A673 (cell line): Measurements from ENCODE around the gene PTTG1IP. TPM values are rescaled to one million over a fixed set of nuclear protein-coding genes. Genes with fewer than 3 reads are reported as not detected.

Experiments
- BruUV-seq: library from RNA; stranded (reverse); fragments of 400-500 nt; replicated peaks from 2 replicates; lab custom pipeline; 2021; lab: Mats Ljungman, UMichigan
- CTCF ChIA-PET: fragments of 300-600 bp; sonication (Branson Sonifier 250); formaldehyde crosslinking; loops from one replicate; lab custom pipeline; 2022; ENCODE audit warnings: antibody characterized with exemption; lab: Charles Lee
- POLR2A ChIA-PET: fragments of 300-600 bp; sonication (Branson Sonifier 250); formaldehyde crosslinking; loops from one replicate; lab custom pipeline; 2022; ENCODE audit warnings: antibody characterized with exemption; ENCODE audit not compliant: low non-redundant PET; lab: Charles Lee
- DNase-seq: peaks from one replicate; pipeline ENCODE4 v3.0.0-alpha.2; 2015; ENCODE audit warnings: low spot score
- H3K27ac ChIP-seq: fragments of 200-600 bp; sonication (generic); 2 replicates; pipeline ENCODE4 v1.5.1; 2016; ENCODE audit warnings: mixed run types, low read depth, mild to moderate bottlenecking, mixed read lengths, antibody characterized with exemption, low read length; ENCODE audit not compliant: poor library complexity, severe bottlenecking
- H3K27me3 ChIP-seq: fragments of 200-600 bp; sonication (generic); replicated peaks from 2 replicates; pipeline ENCODE4 v1.6.1; 2017; ENCODE audit warnings: mixed run types, low read depth, mild to moderate bottlenecking, mixed read lengths, antibody characterized with exemption, low read length; ENCODE audit not compliant: insufficient read depth, poor library complexity
- H3K36me3 ChIP-seq: fragments of 200-600 bp; sonication (generic); 2 replicates; pipeline ENCODE4 v1.6.1; 2016; ENCODE audit warnings: mixed run types, mild to moderate bottlenecking, mixed read lengths, antibody characterized with exemption, low read length; ENCODE audit not compliant: insufficient read depth, poor library complexity, severe bottlenecking
- H3K4me1 ChIP-seq: fragments of 200-600 bp; sonication (generic); 2 replicates; pipeline ENCODE4 v1.6.1; 2017; ENCODE audit warnings: mixed run types, mild to moderate bottlenecking, mixed read lengths, antibody characterized with exemption, low read length; ENCODE audit not compliant: insufficient read depth, poor library complexity, severe bottlenecking
- H3K4me3 ChIP-seq: fragments of 200-600 bp; sonication (generic); 2 replicates; pipeline ENCODE4 v1.5.1; 2016; ENCODE audit warnings: low read depth, mixed run types, mild to moderate bottlenecking, mixed read lengths, low read length; ENCODE audit not compliant: poor library complexity, severe bottlenecking
- H3K9me3 ChIP-seq: fragments of 200-600 bp; sonication (generic); 2 replicates; pipeline ENCODE4 v1.6.1; 2016; ENCODE audit warnings: mixed run types, low read depth, mild to moderate bottlenecking, mixed read lengths, antibody characterized with exemption, low read length; ENCODE audit not compliant: poor library complexity, severe bottlenecking
- EZH2 ChIP-seq: fragments of 200-600 bp; sonication (generic); IDR thresholded peaks from 2 replicates; pipeline ENCODE4 v1.6.1; 2017; ENCODE audit warnings: borderline replicate concordance, low read depth, mild to moderate bottlenecking, mixed read lengths, antibody characterized with exemption, low read length; ENCODE audit not compliant: poor library complexity, severe bottlenecking
- intact Hi-C: fragments of 100-400 bp; cut with micrococcal nuclease; formaldehyde crosslinking; loops from one replicate; pipeline ENCODE4 v1.10.0; 2022; ENCODE audit not compliant: unreplicated experiment
- total RNA-seq: library from RNA; stranded (reverse); gene quantifications from 2 replicates; pipeline ENCODE4 v1.2.3, GENCODE V29; 2021
- TF ChIP-seq, protein P1 (sequence below): fragments of 300-800, 200-600 bp; sonication (generic); conservative IDR thresholded peaks from 2 replicates; pipeline ENCODE4 v1.5.1; 2017; ENCODE audit warnings: low read depth, mild to moderate bottlenecking, antibody characterized with exemption, low read length, moderate library complexity, mixed read lengths

The PTTG1IP gene
- total RNA-seq, 1 experiment from 2014 or later = 216 TPM

DNA sequence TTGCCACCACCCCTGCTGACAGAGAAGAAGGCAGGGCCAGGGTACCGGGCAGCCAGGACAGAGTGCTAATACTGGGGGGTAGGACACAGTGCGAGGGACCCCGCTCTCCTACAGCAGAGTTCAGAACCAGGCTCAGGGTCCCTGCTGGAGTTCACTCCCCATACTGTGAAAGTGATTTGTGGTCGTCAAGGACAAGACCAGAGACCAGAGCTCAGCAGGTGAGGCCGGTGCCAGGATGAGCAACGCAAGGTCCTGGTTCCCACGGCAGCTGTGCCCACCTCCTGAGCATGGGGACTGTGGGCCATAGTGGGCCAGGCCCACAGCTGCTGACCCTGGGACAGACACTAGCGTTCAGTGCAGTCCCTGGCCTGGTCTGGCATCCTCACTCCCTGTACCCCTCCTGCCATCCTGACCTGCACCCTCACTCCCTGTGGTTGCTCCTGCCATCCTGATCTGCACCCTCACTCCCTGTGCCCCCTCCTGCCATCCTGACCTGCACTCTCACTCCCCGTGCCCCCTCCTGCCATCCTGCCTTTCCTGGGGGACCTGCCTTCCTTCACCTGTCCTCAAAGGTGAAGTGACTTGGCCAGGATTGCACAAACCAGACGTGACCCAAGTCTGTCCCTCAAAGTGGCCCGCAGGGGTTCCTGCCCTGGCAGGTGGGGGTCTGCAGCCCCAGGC is 13.8 kb upstream of the PTTG1IP start:
- H3K36me3 ChIP-seq = no peaks in the 10 kb centered on the region
- no peak for DNase-seq
- H3K4me3 ChIP-seq = no peak overlapping the region
- POLR2A ChIA-PET = no interaction called here
- BruUV-seq = no TSS peak
- CTCF ChIA-PET = no interaction called here
- peaks cover 2% of the 10 kb centered on the region for H3K4me1 ChIP-seq
- intact Hi-C loops = no loop called here
- H3K27me3 ChIP-seq = no peaks in the 10 kb centered on the region
- no peak overlapping the region for H3K27ac ChIP-seq
- no peaks in the 10 kb centered on the region for H3K9me3 ChIP-seq
- TF ChIP-seq, protein P1, sequence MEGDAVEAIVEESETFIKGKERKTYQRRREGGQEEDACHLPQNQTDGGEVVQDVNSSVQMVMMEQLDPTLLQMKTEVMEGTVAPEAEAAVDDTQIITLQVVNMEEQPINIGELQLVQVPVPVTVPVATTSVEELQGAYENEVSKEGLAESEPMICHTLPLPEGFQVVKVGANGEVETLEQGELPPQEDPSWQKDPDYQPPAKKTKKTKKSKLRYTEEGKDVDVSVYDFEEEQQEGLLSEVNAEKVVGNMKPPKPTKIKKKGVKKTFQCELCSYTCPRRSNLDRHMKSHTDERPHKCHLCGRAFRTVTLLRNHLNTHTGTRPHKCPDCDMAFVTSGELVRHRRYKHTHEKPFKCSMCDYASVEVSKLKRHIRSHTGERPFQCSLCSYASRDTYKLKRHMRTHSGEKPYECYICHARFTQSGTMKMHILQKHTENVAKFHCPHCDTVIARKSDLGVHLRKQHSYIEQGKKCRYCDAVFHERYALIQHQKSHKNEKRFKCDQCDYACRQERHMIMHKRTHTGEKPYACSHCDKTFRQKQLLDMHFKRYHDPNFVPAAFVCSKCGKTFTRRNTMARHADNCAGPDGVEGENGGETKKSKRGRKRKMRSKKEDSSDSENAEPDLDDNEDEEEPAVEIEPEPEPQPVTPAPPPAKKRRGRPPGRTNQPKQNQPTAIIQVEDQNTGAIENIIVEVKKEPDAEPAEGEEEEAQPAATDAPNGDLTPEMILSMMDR = no peak
- TF ChIP-seq EZH2 = no peak

DNA sequence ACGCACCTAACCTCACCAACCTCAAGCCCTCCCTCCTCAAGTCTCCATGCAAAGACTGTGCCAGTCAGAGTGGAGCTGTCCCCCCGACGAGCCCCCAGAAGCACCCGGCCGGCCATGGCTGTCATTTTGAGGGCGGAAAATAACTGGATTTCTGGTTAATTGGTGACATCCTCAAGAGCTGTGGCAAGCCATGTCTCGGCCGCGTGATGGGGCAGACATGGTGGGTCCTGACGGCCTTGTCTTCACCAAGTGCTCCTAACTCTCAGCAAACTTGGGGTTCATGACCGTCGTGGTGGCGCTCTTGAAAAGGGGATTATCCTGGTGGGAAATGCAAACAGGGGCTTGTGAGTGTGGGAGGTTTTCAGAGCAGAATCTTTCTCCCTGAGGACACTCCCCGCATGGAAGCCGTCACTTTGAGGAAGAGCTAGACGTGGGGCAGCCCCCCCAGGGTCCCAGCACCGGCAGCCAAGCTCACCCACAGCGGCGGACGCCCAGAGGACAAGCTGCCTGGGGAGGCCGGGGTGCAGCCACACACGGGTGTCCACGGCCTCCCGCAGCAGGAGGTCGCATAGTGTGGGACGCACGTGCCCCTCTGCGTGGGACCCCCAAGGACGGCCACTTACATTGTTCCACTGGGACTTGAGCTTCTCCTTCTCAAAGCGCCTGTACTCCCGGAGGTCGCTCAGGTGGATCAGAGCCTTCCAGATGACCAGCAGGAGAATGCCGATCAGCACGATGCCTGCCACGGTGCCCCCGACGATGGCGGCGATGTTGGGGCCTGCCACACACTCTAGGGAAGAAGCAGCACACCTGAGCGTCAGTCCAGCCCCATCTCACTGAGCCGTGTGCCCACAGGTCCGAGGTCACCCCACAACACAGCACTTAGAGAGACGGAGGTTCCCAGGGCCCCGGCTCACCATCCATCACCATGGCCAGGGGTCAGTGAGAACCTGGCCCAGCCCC is 12.9 kb upstream of the PTTG1IP start:
- no peak for DNase-seq
- CTCF ChIA-PET = no interaction called here
- POLR2A ChIA-PET = no interaction called here
- Histone ChIP-seq H3K27me3 (no peaks in the 10 kb centered on the region), H3K9me3 (no peaks in the 10 kb centered on the region), H3K27ac (no peak overlapping the region), H3K4me1 (peaks cover 10% of the 10 kb centered on the region), H3K36me3 (no peaks in the 10 kb centered on the region), H3K4me3 (no peak overlapping the region)
- BruUV-seq = no TSS peak
- intact Hi-C loops = no loop called here
- no peak for TF ChIP-seq EZH2
- TF ChIP-seq, protein P1 = no peak

DNA sequence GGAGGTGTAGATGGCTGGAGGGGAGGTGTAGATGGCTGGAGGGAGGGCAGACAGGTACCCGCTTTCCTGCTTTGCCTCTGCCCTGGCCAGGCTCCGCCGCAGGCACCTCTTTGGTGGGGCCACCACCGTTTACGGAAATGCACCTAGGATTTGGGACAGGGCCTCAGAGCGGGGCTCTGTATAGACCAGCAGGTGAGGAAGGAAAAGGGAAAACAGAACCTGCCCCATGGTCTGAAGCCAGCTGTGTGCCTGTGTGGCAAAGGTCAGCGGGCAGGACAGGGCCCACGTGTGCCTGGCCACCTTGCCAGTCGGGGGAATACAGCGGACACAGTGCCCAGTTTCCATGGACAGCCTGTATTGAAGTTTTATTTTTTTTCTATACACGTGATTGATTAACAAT is 12.1 kb upstream of the PTTG1IP start:
- ChIA-PET POLR2A (no interaction called here), CTCF (no interaction called here)
- no peaks in the 10 kb centered on the region for H3K27me3 ChIP-seq
- no peaks in the 10 kb centered on the region for H3K36me3 ChIP-seq
- no TSS peak for BruUV-seq
- intact Hi-C loops = no loop called here
- no peak for DNase-seq
- H3K27ac ChIP-seq = no peak overlapping the region
- TF ChIP-seq EZH2 = no peak
- TF ChIP-seq, protein P1 = no peak
- peaks cover 18% of the 10 kb centered on the region for H3K4me1 ChIP-seq
- H3K9me3 ChIP-seq = no peaks in the 10 kb centered on the region
- H3K4me3 ChIP-seq = no peak overlapping the region
